GM21576 (cell line): ENCODE results near the gene CYP19A1.

Experiments
- ATAC-seq: cut with Tn5 transposase; IDR thresholded peaks from one replicate; pipeline ENCODE4 v1.9.1; 2021; ENCODE audit warnings: mild to moderate bottlenecking, moderate library complexity; ENCODE audit not compliant: unreplicated experiment

Gene CYP19A1

GRCh38 chr15:51328926-51329325 is 9.5 kb downstream of the CYP19A1 start:
- ATAC-seq, result no peak

- ATAC-seq, result no peak
Measured at GRCh38 chr15:51327081-51327480, 11.3 kb downstream of the CYP19A1 start.

- no peak for ATAC-seq
Measured at GRCh38 chr15:51325167-51325566, 13.2 kb downstream of the CYP19A1 start.

GRCh38 chr15:51323749-51324148 is 14.6 kb downstream of the CYP19A1 start:
- no peak for ATAC-seq

- no peak for ATAC-seq
Measured at GRCh38 chr15:51322621-51323296, 15.6 kb downstream of the CYP19A1 start.

GRCh38 chr15:51321316-51321715 is 17.1 kb downstream of the CYP19A1 start:
- ATAC-seq, result no peak

- ATAC-seq, result no peak
Measured at GRCh38 chr15:51320843-51321242, 17.6 kb downstream of the CYP19A1 start.

- no peak for ATAC-seq
Measured at GRCh38 chr15:51319539-51319938, 18.9 kb downstream of the CYP19A1 start.

GRCh38 chr15:51318382-51319150 is 19.8 kb downstream of the CYP19A1 start:
- no peak for ATAC-seq

GRCh38 chr15:51316636-51317035 is 21.8 kb downstream of the CYP19A1 start:
- no peak for ATAC-seq

- no peak for ATAC-seq
Measured at GRCh38 chr15:51315726-51316125, 22.7 kb downstream of the CYP19A1 start.

GRCh38 chr15:51314391-51315337 is 23.7 kb downstream of the CYP19A1 start:
- ATAC-seq, result no peak

- no peak for ATAC-seq
Measured at GRCh38 chr15:51313644-51314280, 24.6 kb downstream of the CYP19A1 start.

- ATAC-seq, result no peak
Measured at GRCh38 chr15:51313074-51313393, 25.4 kb downstream of the CYP19A1 start.

- no peak for ATAC-seq
Measured at GRCh38 chr15:51312166-51313073, 26.0 kb downstream of the CYP19A1 start.

- no peak for ATAC-seq
Measured at GRCh38 chr15:51311510-51311909, 26.9 kb downstream of the CYP19A1 start.

GRCh38 chr15:51310064-51310463 is 28.3 kb downstream of the CYP19A1 start:
- ATAC-seq, result no peak

GRCh38 chr15:51307811-51308210 is 30.6 kb downstream of the CYP19A1 start:
- ATAC-seq, result no peak

- no peak for ATAC-seq
Measured at GRCh38 chr15:51307325-51307724, 31.1 kb downstream of the CYP19A1 start.

GRCh38 chr15:51303462-51303980 is 34.9 kb downstream of the CYP19A1 start:
- ATAC-seq, result no peak
